ENCODE measurements around the gene ANOS1. TPM values are rescaled to one million over a fixed set of nuclear protein-coding genes. Genes with fewer than 3 reads are reported as not detected.
A peak's percentile ranks its signal among the peaks of the same experiment; 100 is the strongest.

The ANOS1 gene
- total RNA-seq, 1 experiment from 2014 or later: 24.8 TPM

GRCh38 chrX:8692871-8693270 is 39.1 kb downstream of the ANOS1 start (continued):
- TF ChIP-seq CTCF (IDR thresholded peaks at IDR 0.05) (no peak), NFATC4 (CRISPR knock-in tag; IDR thresholded peaks at IDR 0.05) (no peak), ZNF138 (CRISPR knock-in tag; conservative IDR thresholded peaks at IDR 0.05) (no peak)

GRCh38 chrX:8689473-8689872 is 42.5 kb downstream of the ANOS1 start:
- peaks cover 68% of the 10 kb centered on the region for H3K4me1 Mint-ChIP-seq
- TF ChIP-seq GTF2I (CRISPR knock-in tag; conservative IDR thresholded peaks at IDR 0.05) (peak; percentile 76; the same call in 1 of the 2 replicates), ZNF121 (CRISPR knock-in tag; IDR thresholded peaks at IDR 0.05) (peak; percentile 98)
- TF ChIP-seq, protein P1, sequence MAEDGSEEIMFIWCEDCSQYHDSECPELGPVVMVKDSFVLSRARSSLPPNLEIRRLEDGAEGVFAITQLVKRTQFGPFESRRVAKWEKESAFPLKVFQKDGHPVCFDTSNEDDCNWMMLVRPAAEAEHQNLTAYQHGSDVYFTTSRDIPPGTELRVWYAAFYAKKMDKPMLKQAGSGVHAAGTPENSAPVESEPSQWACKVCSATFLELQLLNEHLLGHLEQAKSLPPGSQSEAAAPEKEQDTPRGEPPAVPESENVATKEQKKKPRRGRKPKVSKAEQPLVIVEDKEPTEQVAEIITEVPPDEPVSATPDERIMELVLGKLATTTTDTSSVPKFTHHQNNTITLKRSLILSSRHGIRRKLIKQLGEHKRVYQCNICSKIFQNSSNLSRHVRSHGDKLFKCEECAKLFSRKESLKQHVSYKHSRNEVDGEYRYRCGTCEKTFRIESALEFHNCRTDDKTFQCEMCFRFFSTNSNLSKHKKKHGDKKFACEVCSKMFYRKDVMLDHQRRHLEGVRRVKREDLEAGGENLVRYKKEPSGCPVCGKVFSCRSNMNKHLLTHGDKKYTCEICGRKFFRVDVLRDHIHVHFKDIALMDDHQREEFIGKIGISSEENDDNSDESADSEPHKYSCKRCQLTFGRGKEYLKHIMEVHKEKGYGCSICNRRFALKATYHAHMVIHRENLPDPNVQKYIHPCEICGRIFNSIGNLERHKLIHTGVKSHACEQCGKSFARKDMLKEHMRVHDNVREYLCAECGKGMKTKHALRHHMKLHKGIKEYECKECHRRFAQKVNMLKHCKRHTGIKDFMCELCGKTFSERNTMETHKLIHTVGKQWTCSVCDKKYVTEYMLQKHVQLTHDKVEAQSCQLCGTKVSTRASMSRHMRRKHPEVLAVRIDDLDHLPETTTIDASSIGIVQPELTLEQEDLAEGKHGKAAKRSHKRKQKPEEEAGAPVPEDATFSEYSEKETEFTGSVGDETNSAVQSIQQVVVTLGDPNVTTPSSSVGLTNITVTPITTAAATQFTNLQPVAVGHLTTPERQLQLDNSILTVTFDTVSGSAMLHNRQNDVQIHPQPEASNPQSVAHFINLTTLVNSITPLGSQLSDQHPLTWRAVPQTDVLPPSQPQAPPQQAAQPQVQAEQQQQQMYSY (CRISPR knock-in tag; IDR thresholded peaks at IDR 0.05): no peak
- CTCF ChIA-PET: no interaction called here

GRCh38 chrX:8688776-8689175 is 43.2 kb downstream of the ANOS1 start:
- Mint-ChIP-seq H3K27me3 (ENCODE audit: low read depth) (no peaks in the 10 kb centered on the region), H3K36me3 (peaks cover 3% of the 10 kb centered on the region), H3K9me3 (no peaks in the 10 kb centered on the region), H3K4me1 (peaks cover 75% of the 10 kb centered on the region), H3K4me3 (no peak overlapping the region), H3K27ac (peak overlapping the region; percentile 98)
- TF ChIP-seq, protein P2, sequence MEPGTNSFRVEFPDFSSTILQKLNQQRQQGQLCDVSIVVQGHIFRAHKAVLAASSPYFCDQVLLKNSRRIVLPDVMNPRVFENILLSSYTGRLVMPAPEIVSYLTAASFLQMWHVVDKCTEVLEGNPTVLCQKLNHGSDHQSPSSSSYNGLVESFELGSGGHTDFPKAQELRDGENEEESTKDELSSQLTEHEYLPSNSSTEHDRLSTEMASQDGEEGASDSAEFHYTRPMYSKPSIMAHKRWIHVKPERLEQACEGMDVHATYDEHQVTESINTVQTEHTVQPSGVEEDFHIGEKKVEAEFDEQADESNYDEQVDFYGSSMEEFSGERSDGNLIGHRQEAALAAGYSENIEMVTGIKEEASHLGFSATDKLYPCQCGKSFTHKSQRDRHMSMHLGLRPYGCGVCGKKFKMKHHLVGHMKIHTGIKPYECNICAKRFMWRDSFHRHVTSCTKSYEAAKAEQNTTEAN (CRISPR knock-in tag; IDR thresholded peaks at IDR 0.05): peak; percentile 76; the same call in 1 of the 2 replicates
- TF ChIP-seq TEAD1 (CRISPR knock-in tag; IDR thresholded peaks at IDR 0.05): peak; percentile 64; the same call in 1 of the 2 replicates
- TF ChIP-seq SMAD3 (CRISPR knock-in tag; IDR thresholded peaks at IDR 0.05; ENCODE audit: borderline replicate concordance): no peak
- ATAC-seq: peak; percentile 94
- peak; percentile 28 for DNase-seq (ENCODE audit: low spot score)
- ChIA-PET POLR2A (no interaction called here), CTCF (interaction anchor here (1.0 kb wide), 1 partner anchor 36 kb away, joined by 3 read pairs; no protein-coding TSS in a partner anchor)

More at GRCh38 chrX:8689473-8689872, 42.5 kb downstream of the ANOS1 start:
- POLR2A ChIA-PET: no interaction called here
- Mint-ChIP-seq H3K4me3 (no peak overlapping the region), H3K9me3 (no peaks in the 10 kb centered on the region), H3K27ac (peak overlapping the region; percentile 98), H3K36me3 (peaks cover 3% of the 10 kb centered on the region), H3K27me3 (ENCODE audit: low read depth) (no peaks in the 10 kb centered on the region)
- no peak for ATAC-seq
- no peak for DNase-seq (ENCODE audit: low spot score)

- Mint-ChIP-seq H3K27me3 (ENCODE audit: low read depth) (no peaks in the 10 kb centered on the region), H3K4me3 (no peak overlapping the region), H3K36me3 (peaks cover 6% of the 10 kb centered on the region), H3K9me3 (0 out of 2 replicates have a peak, but pooled peaks cover 3% of the 10 kb centered on the region), H3K27ac (0 out of 2 replicates have a peak overlapping the region, but pooled peaks have one; percentile 93), H3K4me1 (peaks cover 76% of the 10 kb centered on the region)
- ChIA-PET CTCF (no interaction called here), POLR2A (no interaction called here)
- DNase-seq (ENCODE audit: low spot score) (no peak), ATAC-seq (no peak)
- TF ChIP-seq STAT6 (CRISPR knock-in tag; conservative IDR thresholded peaks at IDR 0.05; ENCODE audit: low read depth) (no peak), ZNF281 (CRISPR knock-in tag; IDR thresholded peaks at IDR 0.05) (no peak), CREM (CRISPR knock-in tag; IDR thresholded peaks at IDR 0.05) (no peak), RELA (CRISPR knock-in tag; IDR thresholded peaks at IDR 0.05; ENCODE audit: borderline replicate concordance) (no peak), ATF6 (CRISPR knock-in tag; IDR thresholded peaks at IDR 0.05) (no peak)
Observed at GRCh38 chrX:8684201-8684965, 47.6 kb downstream of the ANOS1 start.
